Measurements from ENCODE around the gene DNAH17.

DNAH17 gene

GRCh38 chr17:78532311-78532710 lies 44.9 kb downstream of the DNAH17 start:
- Histone ChIP-seq H2AFZ (ENCODE audit: low read length) (no peak overlapping the region), H3K4me1 (ENCODE audit: low read length) (no peaks in the 10 kb centered on the region), H4K20me1 (ENCODE audit: insufficient read depth, low read length) (no peaks in the 10 kb centered on the region), H3K4me2 (ENCODE audit: low read depth, low read length) (no peak overlapping the region), H3K79me2 (ENCODE audit: low read length) (no peaks in the 10 kb centered on the region), H3K9me3 (replicated peaks; ENCODE audit: insufficient read depth, low read length) (no peaks in the 10 kb centered on the region), H3K36me3 (replicated peaks; ENCODE audit: insufficient read depth, low read length) (no peaks in the 10 kb centered on the region), H3F3A (ENCODE audit: insufficient read depth, low read length) (no peaks in the 10 kb centered on the region), H3K27me3 (replicated peaks; ENCODE audit: insufficient read depth, low read length) (peaks cover 97% of the 10 kb centered on the region), H3K27ac (ENCODE audit: low read length) (no peak overlapping the region), H3K9me2 (replicated peaks; ENCODE audit: insufficient read depth, low read length) (no peaks in the 10 kb centered on the region), H3K9ac (ENCODE audit: low read length) (no peak overlapping the region), H3K4me3 (ENCODE audit: low read length) (no peak overlapping the region)
- TF ChIP-seq EZH2 (optimal IDR thresholded peaks at IDR 0.05; ENCODE audit: low read depth, low read length) (no peak), CTCF (IDR thresholded peaks at IDR 0.05; ENCODE audit: low read length) (no peak), EZH2phosphoT487 (IDR thresholded peaks at IDR 0.05; ENCODE audit: low read length) (no peak)
- DNase-seq: no peak

- TF ChIP-seq EZH2phosphoT487 (IDR thresholded peaks at IDR 0.05; ENCODE audit: low read length) (no peak), CTCF (IDR thresholded peaks at IDR 0.05; ENCODE audit: low read length) (no peak), EZH2 (optimal IDR thresholded peaks at IDR 0.05; ENCODE audit: low read depth, low read length) (no peak)
- no peak overlapping the region for H2AFZ ChIP-seq (ENCODE audit: low read length)
- no peaks in the 10 kb centered on the region for H3K9me2 ChIP-seq (replicated peaks; ENCODE audit: insufficient read depth, low read length)
- H3K36me3 ChIP-seq (replicated peaks; ENCODE audit: insufficient read depth, low read length): no peaks in the 10 kb centered on the region
- no peak overlapping the region for H3K4me3 ChIP-seq (ENCODE audit: low read length)
- H3K27me3 ChIP-seq (replicated peaks; ENCODE audit: insufficient read depth, low read length): peaks cover 98% of the 10 kb centered on the region
- no peak overlapping the region for H3K4me2 ChIP-seq (ENCODE audit: low read depth, low read length)
- H3K27ac ChIP-seq (ENCODE audit: low read length): no peak overlapping the region
- no peaks in the 10 kb centered on the region for H3K79me2 ChIP-seq (ENCODE audit: low read length)
- H3K9me3 ChIP-seq (replicated peaks; ENCODE audit: insufficient read depth, low read length): no peaks in the 10 kb centered on the region
- no peaks in the 10 kb centered on the region for H3K4me1 ChIP-seq (ENCODE audit: low read length)
- no peaks in the 10 kb centered on the region for H4K20me1 ChIP-seq (ENCODE audit: insufficient read depth, low read length)
- no peaks in the 10 kb centered on the region for H3F3A ChIP-seq (ENCODE audit: insufficient read depth, low read length)
- DNase-seq: no peak
- no peak overlapping the region for H3K9ac ChIP-seq (ENCODE audit: low read length)
Measured at GRCh38 chr17:78530675-78531074, 46.5 kb downstream of the DNAH17 start.

- H3K36me3 ChIP-seq (replicated peaks; ENCODE audit: insufficient read depth, low read length): no peaks in the 10 kb centered on the region
- no peaks in the 10 kb centered on the region for H3K9me3 ChIP-seq (replicated peaks; ENCODE audit: insufficient read depth, low read length)
- DNase-seq: no peak
- H3K4me3 ChIP-seq (ENCODE audit: low read length): no peak overlapping the region
- no peaks in the 10 kb centered on the region for H3K4me1 ChIP-seq (ENCODE audit: low read length)
- TF ChIP-seq EZH2 (optimal IDR thresholded peaks at IDR 0.05; ENCODE audit: low read depth, low read length) (no peak), EZH2phosphoT487 (IDR thresholded peaks at IDR 0.05; ENCODE audit: low read length) (no peak), CTCF (IDR thresholded peaks at IDR 0.05; ENCODE audit: low read length) (no peak)
- H4K20me1 ChIP-seq (ENCODE audit: insufficient read depth, low read length): no peaks in the 10 kb centered on the region
- H3K4me2 ChIP-seq (ENCODE audit: low read depth, low read length): no peak overlapping the region
- H3K27ac ChIP-seq (ENCODE audit: low read length): no peak overlapping the region
- no peak overlapping the region for H3K9ac ChIP-seq (ENCODE audit: low read length)
- H2AFZ ChIP-seq (ENCODE audit: low read length): no peak overlapping the region
- no peaks in the 10 kb centered on the region for H3K79me2 ChIP-seq (ENCODE audit: low read length)
- peaks cover 98% of the 10 kb centered on the region for H3K27me3 ChIP-seq (replicated peaks; ENCODE audit: insufficient read depth, low read length)
- H3F3A ChIP-seq (ENCODE audit: insufficient read depth, low read length): no peaks in the 10 kb centered on the region
- no peaks in the 10 kb centered on the region for H3K9me2 ChIP-seq (replicated peaks; ENCODE audit: insufficient read depth, low read length)
Measured at GRCh38 chr17:78529871-78530670, 47.1 kb downstream of the DNAH17 start.

All from MM.1S (cell line).